ENCODE data around the gene P2RX6. TPM values are rescaled to one million over a fixed set of nuclear protein-coding genes. Genes with fewer than 3 reads are reported as not detected.

P2RX6 gene
- total and polyA plus RNA-seq, 2 experiments from 2014 or later, result not detected

DNA sequence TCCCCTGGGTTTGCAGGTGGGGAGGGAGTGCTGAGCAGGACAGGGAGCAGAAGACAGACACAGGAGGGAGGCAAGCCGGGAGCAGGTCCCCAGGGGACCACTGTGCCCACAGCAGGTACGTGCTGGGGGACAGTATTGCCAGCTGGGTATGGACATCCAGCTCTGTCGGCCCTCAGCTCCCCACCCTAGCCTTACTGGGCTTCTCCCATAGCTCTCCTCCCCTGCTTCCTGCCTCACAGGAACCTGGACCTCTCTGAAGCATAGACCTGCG, 40.5 kb downstream of the P2RX6 start (continued):
- TF ChIP-seq CREB1 (CRISPR knock-in tag; IDR thresholded peaks at IDR 0.05; ENCODE audit: low read depth) (no peak), ETS1 (IDR thresholded peaks at IDR 0.05) (no peak), NANOG (IDR thresholded peaks at IDR 0.05; ENCODE audit: borderline replicate concordance) (no peak), STAT1 (IDR thresholded peaks at IDR 0.05; ENCODE audit: unreplicated experiment) (no peak), ZNF114 (CRISPR knock-in tag; IDR thresholded peaks at IDR 0.05) (no peak), EZH2phosphoT487 (IDR thresholded peaks at IDR 0.05; ENCODE audit: unreplicated experiment) (no peak), JUNB (IDR thresholded peaks at IDR 0.05; ENCODE audit: unreplicated experiment) (no peak), REST (IDR thresholded peaks at IDR 0.05; ENCODE audit: unreplicated experiment) (no peak), EZH2 (IDR thresholded peaks at IDR 0.05; ENCODE audit: low read depth, unreplicated experiment) (no peak), CTCF (conservative IDR thresholded peaks at IDR 0.05; ENCODE audit: low read depth in 2 of 2) (no peak), ZNF331 (CRISPR knock-in tag; IDR thresholded peaks at IDR 0.05; ENCODE audit: low read depth) (no peak)

DNA sequence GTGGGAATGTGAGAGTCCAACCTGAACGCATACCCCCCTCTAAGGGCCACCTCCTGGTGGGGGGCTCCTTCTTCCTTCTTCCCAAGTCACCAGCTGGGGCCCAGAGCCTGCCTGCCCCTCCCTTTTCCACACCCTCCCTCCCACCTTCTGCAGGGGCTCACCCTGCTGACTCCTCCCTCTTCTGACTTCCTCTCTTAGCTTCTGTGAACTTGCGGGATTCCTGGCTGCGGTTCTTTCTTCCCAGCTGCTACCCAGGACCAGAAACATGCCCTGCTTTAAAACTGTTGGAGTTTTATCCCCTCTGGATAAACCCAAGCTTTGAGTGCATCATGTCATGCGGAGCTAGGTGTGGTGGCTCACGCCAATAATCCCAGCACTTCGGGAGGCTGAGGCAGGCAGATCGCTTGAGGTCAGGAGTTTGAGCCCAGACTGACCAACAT, 40.9 kb downstream of the P2RX6 start:
- H3K36me3 ChIP-seq (ENCODE audit: insufficient read depth), result no peaks in the 10 kb centered on the region
- DNase-seq (ENCODE audit: low spot score), result peak; percentile 49
- TF ChIP-seq NANOG (IDR thresholded peaks at IDR 0.05; ENCODE audit: borderline replicate concordance) (no peak), STAT1 (IDR thresholded peaks at IDR 0.05; ENCODE audit: unreplicated experiment) (no peak), ETS1 (IDR thresholded peaks at IDR 0.05) (no peak)
- TF ChIP-seq, protein P1, sequence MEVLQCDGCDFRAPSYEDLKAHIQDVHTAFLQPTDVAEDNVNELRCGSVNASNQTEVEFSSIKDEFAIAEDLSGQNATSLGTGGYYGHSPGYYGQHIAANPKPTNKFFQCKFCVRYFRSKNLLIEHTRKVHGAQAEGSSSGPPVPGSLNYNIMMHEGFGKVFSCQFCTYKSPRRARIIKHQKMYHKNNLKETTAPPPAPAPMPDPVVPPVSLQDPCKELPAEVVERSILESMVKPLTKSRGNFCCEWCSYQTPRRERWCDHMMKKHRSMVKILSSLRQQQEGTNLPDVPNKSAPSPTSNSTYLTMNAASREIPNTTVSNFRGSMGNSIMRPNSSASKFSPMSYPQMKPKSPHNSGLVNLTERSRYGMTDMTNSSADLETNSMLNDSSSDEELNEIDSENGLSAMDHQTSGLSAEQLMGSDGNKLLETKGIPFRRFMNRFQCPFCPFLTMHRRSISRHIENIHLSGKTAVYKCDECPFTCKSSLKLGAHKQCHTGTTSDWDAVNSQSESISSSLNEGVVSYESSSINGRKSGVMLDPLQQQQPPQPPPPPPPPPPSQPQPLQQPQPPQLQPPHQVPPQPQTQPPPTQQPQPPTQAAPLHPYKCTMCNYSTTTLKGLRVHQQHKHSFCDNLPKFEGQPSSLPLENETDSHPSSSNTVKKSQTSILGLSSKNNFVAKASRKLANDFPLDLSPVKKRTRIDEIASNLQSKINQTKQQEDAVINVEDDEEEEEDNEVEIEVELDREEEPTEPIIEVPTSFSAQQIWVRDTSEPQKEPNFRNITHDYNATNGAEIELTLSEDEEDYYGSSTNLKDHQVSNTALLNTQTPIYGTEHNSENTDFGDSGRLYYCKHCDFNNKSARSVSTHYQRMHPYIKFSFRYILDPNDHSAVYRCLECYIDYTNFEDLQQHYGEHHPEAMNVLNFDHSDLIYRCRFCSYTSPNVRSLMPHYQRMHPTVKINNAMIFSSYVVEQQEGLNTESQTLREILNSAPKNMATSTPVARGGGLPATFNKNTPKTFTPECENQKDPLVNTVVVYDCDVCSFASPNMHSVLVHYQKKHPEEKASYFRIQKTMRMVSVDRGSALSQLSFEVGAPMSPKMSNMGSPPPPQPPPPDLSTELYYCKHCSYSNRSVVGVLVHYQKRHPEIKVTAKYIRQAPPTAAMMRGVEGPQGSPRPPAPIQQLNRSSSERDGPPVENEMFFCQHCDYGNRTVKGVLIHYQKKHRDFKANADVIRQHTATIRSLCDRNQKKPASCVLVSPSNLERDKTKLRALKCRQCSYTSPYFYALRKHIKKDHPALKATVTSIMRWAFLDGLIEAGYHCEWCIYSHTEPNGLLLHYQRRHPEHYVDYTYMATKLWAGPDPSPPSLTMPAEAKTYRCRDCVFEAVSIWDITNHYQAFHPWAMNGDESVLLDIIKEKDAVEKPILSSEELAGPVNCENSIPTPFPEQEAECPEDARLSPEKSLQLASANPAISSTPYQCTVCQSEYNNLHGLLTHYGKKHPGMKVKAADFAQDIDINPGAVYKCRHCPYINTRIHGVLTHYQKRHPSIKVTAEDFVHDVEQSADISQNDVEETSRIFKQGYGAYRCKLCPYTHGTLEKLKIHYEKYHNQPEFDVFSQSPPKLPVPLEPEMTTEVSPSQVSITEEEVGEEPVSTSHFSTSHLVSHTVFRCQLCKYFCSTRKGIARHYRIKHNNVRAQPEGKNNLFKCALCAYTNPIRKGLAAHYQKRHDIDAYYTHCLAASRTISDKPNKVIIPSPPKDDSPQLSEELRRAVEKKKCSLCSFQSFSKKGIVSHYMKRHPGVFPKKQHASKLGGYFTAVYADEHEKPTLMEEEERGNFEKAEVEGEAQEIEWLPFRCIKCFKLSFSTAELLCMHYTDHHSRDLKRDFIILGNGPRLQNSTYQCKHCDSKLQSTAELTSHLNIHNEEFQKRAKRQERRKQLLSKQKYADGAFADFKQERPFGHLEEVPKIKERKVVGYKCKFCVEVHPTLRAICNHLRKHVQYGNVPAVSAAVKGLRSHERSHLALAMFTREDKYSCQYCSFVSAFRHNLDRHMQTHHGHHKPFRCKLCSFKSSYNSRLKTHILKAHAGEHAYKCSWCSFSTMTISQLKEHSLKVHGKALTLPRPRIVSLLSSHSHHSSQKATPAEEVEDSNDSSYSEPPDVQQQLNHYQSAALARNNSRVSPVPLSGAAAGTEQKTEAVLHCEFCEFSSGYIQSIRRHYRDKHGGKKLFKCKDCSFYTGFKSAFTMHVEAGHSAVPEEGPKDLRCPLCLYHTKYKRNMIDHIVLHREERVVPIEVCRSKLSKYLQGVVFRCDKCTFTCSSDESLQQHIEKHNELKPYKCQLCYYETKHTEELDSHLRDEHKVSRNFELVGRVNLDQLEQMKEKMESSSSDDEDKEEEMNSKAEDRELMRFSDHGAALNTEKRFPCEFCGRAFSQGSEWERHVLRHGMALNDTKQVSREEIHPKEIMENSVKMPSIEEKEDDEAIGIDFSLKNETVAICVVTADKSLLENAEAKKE (CRISPR knock-in tag; IDR thresholded peaks at IDR 0.05), result no peak

More for the DNA sequence above, 40.9 kb downstream of the P2RX6 start:
- peak overlapping the region; percentile 60; the same call in 1 of the 2 replicates for H3K4me2 ChIP-seq
- no peak overlapping the region for H3K27ac Mint-ChIP-seq
- peak overlapping the region; percentile 19; the same call in 1 of the 3 replicates for H3K4me3 Mint-ChIP-seq
- peak overlapping the region; percentile 94 for H2AFZ ChIP-seq
- H3F3A ChIP-seq (replicated peaks; ENCODE audit: low read depth), result no peaks in the 10 kb centered on the region
- no peaks in the 10 kb centered on the region for H4K20me1 ChIP-seq (replicated peaks; ENCODE audit: insufficient read depth)
- H3K36me3 Mint-ChIP-seq (ENCODE audit: low read depth), result no peaks in the 10 kb centered on the region; the same call in 2 of the 3 replicates
- H3K4me1 ChIP-seq (ENCODE audit: insufficient read depth), result peaks cover 19% of the 10 kb centered on the region
- no peaks in the 10 kb centered on the region for H3K9me2 ChIP-seq (ENCODE audit: insufficient read depth)
- no peak overlapping the region for H3K4me3 ChIP-seq
- H3K9me3 Mint-ChIP-seq, result no peaks in the 10 kb centered on the region
- ATAC-seq, result peak; percentile 57
- H3K27me3 ChIP-seq (ENCODE audit: insufficient read depth), result no peaks in the 10 kb centered on the region
- H3K79me2 ChIP-seq (replicated peaks; ENCODE audit: insufficient read depth), result no peaks in the 10 kb centered on the region
- no peak overlapping the region for H3K27ac ChIP-seq (ENCODE audit: low read depth)
- H3K27me3 Mint-ChIP-seq (ENCODE audit: insufficient read depth, low read depth, poor library complexity), result peaks cover 17% of the 10 kb centered on the region
- H3K4me1 Mint-ChIP-seq, result peaks cover 32% of the 10 kb centered on the region
